ENCODE measurements around the gene NFATC2IP. TPM values are rescaled to one million over a fixed set of nuclear protein-coding genes. Genes with fewer than 3 reads are reported as not detected.

NFATC2IP gene
- total and polyA plus RNA-seq, 2 of the 13 experiments (the other 11 are each of a cell fraction or from before 2014, with no cell fraction given), result 32.1 to 48.5 TPM

GRCh38 chr16:28950648-28951409 lies at the start of gene NFATC2IP (continued):
- TF ChIP-seq KDM4B (CRISPR knock-in tag; IDR thresholded peaks at IDR 0.05) (no peak), ZNF260 (CRISPR knock-in tag; IDR thresholded peaks at IDR 0.05; ENCODE audit: borderline replicate concordance, low read depth) (no peak), POLR2AphosphoS5 (IDR thresholded peaks at IDR 0.05; ENCODE audit: low read depth, low read length) (peak; percentile 69), ARNT2 (CRISPR knock-in tag; IDR thresholded peaks at IDR 0.05; ENCODE audit: low read depth) (no peak), ZNF652 (CRISPR knock-in tag; IDR thresholded peaks at IDR 0.05; ENCODE audit: borderline replicate concordance, low read depth) (no peak), ZNF704 (CRISPR knock-in tag; IDR thresholded peaks at IDR 0.05; ENCODE audit: borderline replicate concordance) (no peak; the same call in 1 of the 2 replicates), SAFB2 (CRISPR knock-in tag; IDR thresholded peaks at IDR 0.05; ENCODE audit: borderline replicate concordance, low read depth) (no peak), ZNF879 (CRISPR knock-in tag; IDR thresholded peaks at IDR 0.05) (no peak), ZNF546 (CRISPR knock-in tag; conservative IDR thresholded peaks at IDR 0.05) (no peak), FOXO4 (CRISPR knock-in tag; conservative IDR thresholded peaks at IDR 0.05) (0 out of 2 replicates have a peak, but pooled peaks have one; percentile 12), TFDP1 (CRISPR knock-in tag; IDR thresholded peaks at IDR 0.05; ENCODE audit: borderline replicate concordance) (peak; percentile 98), HOXA9 (CRISPR knock-in tag; IDR thresholded peaks at IDR 0.05; ENCODE audit: borderline replicate concordance) (no peak), HNRNPH1 (optimal IDR thresholded peaks at IDR 0.05; ENCODE audit: low read depth, low read length) (no peak), SIX4 (CRISPR knock-in tag; IDR thresholded peaks at IDR 0.05) (no peak), ZBTB26 (CRISPR knock-in tag; IDR thresholded peaks at IDR 0.05; ENCODE audit: borderline replicate concordance) (no peak), ZNF317 (CRISPR knock-in tag; IDR thresholded peaks at IDR 0.05) (no peak), MTA3 (CRISPR knock-in tag; IDR thresholded peaks at IDR 0.05) (no peak), ZNF883 (CRISPR knock-in tag; IDR thresholded peaks at IDR 0.05; ENCODE audit: not compliant biosample characterization) (no peak), HMG20A (CRISPR knock-in tag; IDR thresholded peaks at IDR 0.05; ENCODE audit: borderline replicate concordance) (no peak), PREB (CRISPR knock-in tag; IDR thresholded peaks at IDR 0.05) (no peak), ELF1 (CRISPR knock-in tag; IDR thresholded peaks at IDR 0.05) (peak; percentile 100), TBX2 (CRISPR knock-in tag; IDR thresholded peaks at IDR 0.05; ENCODE audit: borderline replicate concordance) (peak; percentile 93), THAP7 (CRISPR knock-in tag; IDR thresholded peaks at IDR 0.05) (no peak), RXRA (CRISPR knock-in tag; IDR thresholded peaks at IDR 0.05) (no peak)

All from HepG2 (cell line).